Caco-2 (cell line): ENCODE results near the gene DOCK4. TPM values are rescaled to one million over a fixed set of nuclear protein-coding genes. Genes with fewer than 3 reads are reported as not detected.

ENCODE experiments used
- BruUV-seq: library from RNA; stranded (reverse); fragments of 400-500 nt; replicated peaks from 2 replicates; lab custom pipeline; 2021; lab: Mats Ljungman, UMichigan
- CTCF ChIA-PET: fragments of 300-600 bp; sonication (Branson Sonifier 250); formaldehyde crosslinking; loops from one replicate; lab custom pipeline; 2022; ENCODE audit warnings: antibody characterized with exemption; lab: Charles Lee
- POLR2A ChIA-PET: fragments of 300-600 bp; sonication (Branson Sonifier 250); formaldehyde crosslinking; loops from one replicate; lab custom pipeline; 2022; ENCODE audit warnings: antibody characterized with exemption; lab: Charles Lee
- DNase-seq, 2 experiments: peaks; one replicate each; pipeline versions ENCODE4 v3.0.0 to v3.0.0-alpha.2; 2020 to 2022
- H3K27me3 ChIP-seq: replicated peaks from 2 replicates; pipeline ENCODE4 v1.6.0; 2011; ENCODE audit warnings: low read length; ENCODE audit not compliant: control insufficient read depth, insufficient read depth
- H3K36me3 ChIP-seq: 2 replicates; pipeline ENCODE4 v1.5.1; 2011; ENCODE audit warnings: low read length; ENCODE audit not compliant: control insufficient read depth, insufficient read depth
- H3K4me1 ChIP-seq: fragments of 250-450 bp; sonication (Bioruptor Pico); 2 replicates; pipeline ENCODE4 v1.5.1; 2020; ENCODE audit warnings: mild to moderate bottlenecking
- H3K4me3 ChIP-seq: 2 replicates; pipeline ENCODE4 v1.5.1; 2011; ENCODE audit warnings: low read depth, mild to moderate bottlenecking, control low read depth, low read length
- H3K9me3 ChIP-seq: fragments of 250-450 bp; sonication (Bioruptor Pico); 2 replicates; pipeline ENCODE4 v1.5.1; 2020; ENCODE audit warnings: mild to moderate bottlenecking, moderate library complexity
- H3K27ac Mint-ChIP-seq: one replicate; pipeline ENCODE4 v1.8.0; 2022; ENCODE audit warnings: mixed read lengths; ENCODE audit not compliant: unreplicated experiment
- H3K27me3 Mint-ChIP-seq: one replicate; pipeline ENCODE4 v1.8.0; 2022; ENCODE audit warnings: mixed read lengths; ENCODE audit not compliant: insufficient read depth, unreplicated experiment
- H3K36me3 Mint-ChIP-seq: one replicate; pipeline ENCODE4 v1.8.0; 2022; ENCODE audit warnings: mild to moderate bottlenecking, mixed read lengths; ENCODE audit not compliant: insufficient read depth, unreplicated experiment
- H3K4me1 Mint-ChIP-seq: one replicate; pipeline ENCODE4 v1.8.0; 2022; ENCODE audit warnings: low read depth, mixed read lengths; ENCODE audit not compliant: unreplicated experiment
- H3K4me3 Mint-ChIP-seq: one replicate; pipeline ENCODE4 v1.8.0; 2022; ENCODE audit warnings: mild to moderate bottlenecking, moderate library complexity, mixed read lengths; ENCODE audit not compliant: unreplicated experiment
- H3K9me3 Mint-ChIP-seq: one replicate; pipeline ENCODE4 v1.8.0; 2022; ENCODE audit warnings: mixed read lengths; ENCODE audit not compliant: unreplicated experiment
- intact Hi-C: fragments of 100-400 bp; cut with micrococcal nuclease; formaldehyde crosslinking; loops from one replicate; pipeline ENCODE4 v1.10.0; 2022; ENCODE audit not compliant: unreplicated experiment
- total RNA-seq: library from RNA; stranded (reverse); gene quantifications from 2 replicates; pipeline ENCODE4 v1.2.3, GENCODE V29; 2022
- TF ChIP-seq, protein P1 (sequence below), 2 experiments: fragments of 200-600 bp in 1 of 2; IDR thresholded peaks; 1 replicate in 1 of 2; 2 replicates in 1 of 2; pipeline versions ENCODE4 v1.5.1 to v1.8.0; 2011 to 2022; ENCODE audit warnings: antibody characterized with exemption in 1 of 2, control low read depth in 1 of 2, inconsistent platforms in 1 of 2, low read depth in 1 of 2, low read length in 1 of 2, mild to moderate bottlenecking in 1 of 2, moderate library complexity in 1 of 2; ENCODE audit not compliant: insufficient read depth in 1 of 2, severe bottlenecking in 1 of 2, unreplicated experiment in 1 of 2

DOCK4 gene
- total RNA-seq, 1 experiment from 2014 or later = 2.0 TPM

- POLR2A ChIA-PET = no interaction called here
- CTCF ChIA-PET = no interaction called here
These were observed 311.1 kb downstream of the DOCK4 start for GRCh38 chr7:111895049-111895448.

DNA sequence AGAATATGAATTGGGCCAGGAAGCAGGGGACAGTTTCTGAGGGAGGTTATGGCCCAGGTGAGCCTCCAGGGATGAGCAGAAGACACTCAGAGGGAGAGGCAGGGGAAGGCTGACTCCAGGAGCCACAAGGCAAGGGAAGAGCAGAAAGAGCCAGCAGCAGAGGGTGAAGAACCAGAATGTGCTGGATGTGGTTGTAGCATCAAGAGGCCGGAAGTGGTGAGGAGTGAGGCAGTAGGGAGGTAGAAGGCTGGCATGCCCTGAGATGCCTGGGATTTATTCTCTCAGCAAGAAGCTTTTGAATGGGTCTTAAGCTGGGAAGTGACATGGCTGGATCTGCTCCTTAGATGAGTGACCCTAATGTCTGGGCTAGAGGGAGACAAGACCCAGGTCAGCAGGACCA, 311.7 kb downstream of the DOCK4 start:
- Mint-ChIP-seq H3K4me3 (no peak overlapping the region), H3K27me3 (peaks cover 7% of the 10 kb centered on the region), H3K9me3 (no peaks in the 10 kb centered on the region), H3K36me3 (no peaks in the 10 kb centered on the region), H3K27ac (no peak overlapping the region), H3K4me1 (no peaks in the 10 kb centered on the region)
- no peak for DNase-seq
- Histone ChIP-seq H3K36me3 (no peaks in the 10 kb centered on the region), H3K4me3 (no peak overlapping the region), H3K4me1 (no peaks in the 10 kb centered on the region), H3K27me3 (no peaks in the 10 kb centered on the region), H3K9me3 (no peaks in the 10 kb centered on the region)
- CTCF ChIA-PET = no interaction called here
- POLR2A ChIA-PET = no interaction called here
- BruUV-seq = no TSS peak
- TF ChIP-seq, protein P1, sequence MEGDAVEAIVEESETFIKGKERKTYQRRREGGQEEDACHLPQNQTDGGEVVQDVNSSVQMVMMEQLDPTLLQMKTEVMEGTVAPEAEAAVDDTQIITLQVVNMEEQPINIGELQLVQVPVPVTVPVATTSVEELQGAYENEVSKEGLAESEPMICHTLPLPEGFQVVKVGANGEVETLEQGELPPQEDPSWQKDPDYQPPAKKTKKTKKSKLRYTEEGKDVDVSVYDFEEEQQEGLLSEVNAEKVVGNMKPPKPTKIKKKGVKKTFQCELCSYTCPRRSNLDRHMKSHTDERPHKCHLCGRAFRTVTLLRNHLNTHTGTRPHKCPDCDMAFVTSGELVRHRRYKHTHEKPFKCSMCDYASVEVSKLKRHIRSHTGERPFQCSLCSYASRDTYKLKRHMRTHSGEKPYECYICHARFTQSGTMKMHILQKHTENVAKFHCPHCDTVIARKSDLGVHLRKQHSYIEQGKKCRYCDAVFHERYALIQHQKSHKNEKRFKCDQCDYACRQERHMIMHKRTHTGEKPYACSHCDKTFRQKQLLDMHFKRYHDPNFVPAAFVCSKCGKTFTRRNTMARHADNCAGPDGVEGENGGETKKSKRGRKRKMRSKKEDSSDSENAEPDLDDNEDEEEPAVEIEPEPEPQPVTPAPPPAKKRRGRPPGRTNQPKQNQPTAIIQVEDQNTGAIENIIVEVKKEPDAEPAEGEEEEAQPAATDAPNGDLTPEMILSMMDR (IDR thresholded peaks at IDR 0.05; ENCODE audit: insufficient read depth in 1 of 2, low read depth in 1 of 2, low read length in 1 of 2, severe bottlenecking in 1 of 2, unreplicated experiment in 1 of 2) = no peak
- intact Hi-C loops = no loop called here

More at GRCh38 chr7:111895049-111895448, 311.1 kb downstream of the DOCK4 start:
- Mint-ChIP-seq H3K9me3 (no peaks in the 10 kb centered on the region), H3K36me3 (no peaks in the 10 kb centered on the region), H3K4me3 (no peak overlapping the region), H3K27me3 (peaks cover 7% of the 10 kb centered on the region), H3K4me1 (no peaks in the 10 kb centered on the region), H3K27ac (no peak overlapping the region)
- no peaks in the 10 kb centered on the region for H3K36me3 ChIP-seq
- H3K4me1 ChIP-seq = no peaks in the 10 kb centered on the region
- no peaks in the 10 kb centered on the region for H3K9me3 ChIP-seq
- no peak overlapping the region for H3K4me3 ChIP-seq
- H3K27me3 ChIP-seq = no peaks in the 10 kb centered on the region
- no TSS peak for BruUV-seq
- intact Hi-C loops = no loop called here
- TF ChIP-seq, protein P1 (IDR thresholded peaks at IDR 0.05; ENCODE audit: insufficient read depth in 1 of 2, low read depth in 1 of 2, low read length in 1 of 2, severe bottlenecking in 1 of 2, unreplicated experiment in 1 of 2) = no peak
- DNase-seq = no peak

DNA sequence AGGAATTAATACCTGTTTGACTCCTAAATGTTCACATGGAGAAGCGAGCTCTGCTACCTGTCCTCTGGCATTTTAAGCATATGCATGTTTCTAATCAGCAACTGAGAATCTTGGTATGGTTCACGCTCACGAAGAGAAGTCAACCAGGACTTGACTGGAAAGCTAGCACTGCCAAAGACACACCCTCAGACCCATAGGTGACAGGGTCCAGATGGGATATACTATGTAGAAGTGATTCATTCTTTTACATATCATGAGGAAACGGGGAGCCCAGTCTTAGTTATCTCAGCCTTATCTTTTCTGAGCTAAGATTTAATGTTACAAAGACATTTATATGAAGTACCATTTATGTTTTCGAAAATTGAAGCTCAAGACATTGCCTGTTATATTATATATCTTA, 313.0 kb downstream of the DOCK4 start:
- no peaks in the 10 kb centered on the region for H3K27me3 ChIP-seq
- BruUV-seq = no TSS peak
- peaks cover 6% of the 10 kb centered on the region for H3K27me3 Mint-ChIP-seq
- no peaks in the 10 kb centered on the region for H3K4me1 Mint-ChIP-seq
- intact Hi-C loops = no loop called here
- H3K9me3 ChIP-seq = no peaks in the 10 kb centered on the region
- no peaks in the 10 kb centered on the region for H3K36me3 ChIP-seq
- DNase-seq = no peak
- TF ChIP-seq, protein P1 (IDR thresholded peaks at IDR 0.05; ENCODE audit: insufficient read depth in 1 of 2, low read depth in 1 of 2, low read length in 1 of 2, severe bottlenecking in 1 of 2, unreplicated experiment in 1 of 2) = no peak
- ChIA-PET POLR2A (interaction anchor here (0.5 kb wide), 1 partner anchor 119 kb away, joined by 4 read pairs; no protein-coding TSS in a partner anchor), CTCF (no interaction called here)
- H3K4me3 ChIP-seq = no peak overlapping the region
- no peaks in the 10 kb centered on the region for H3K36me3 Mint-ChIP-seq
- no peak overlapping the region for H3K27ac Mint-ChIP-seq
- no peaks in the 10 kb centered on the region for H3K9me3 Mint-ChIP-seq
- no peak overlapping the region for H3K4me3 Mint-ChIP-seq
- no peaks in the 10 kb centered on the region for H3K4me1 ChIP-seq
